WTC11 (cell line): Measurements from ENCODE around the gene HMCN1.

Experiments used
- ATF2 ChIP-seq: sonication (generic); formaldehyde crosslinking; IDR thresholded peaks from 2 replicates; pipeline ENCODE4 v1.8.1; 2022; ENCODE audit warnings: low read depth, missing genetic modification reagents, borderline replicate concordance
- CREB1 ChIP-seq: sonication (generic); formaldehyde crosslinking; IDR thresholded peaks from 2 replicates; pipeline ENCODE4 v1.8.0; 2023; ENCODE audit warnings: mild to moderate bottlenecking, missing genetic modification reagents
- CTCF ChIP-seq: fragments of 200-600 bp; IDR thresholded peaks from 2 replicates; pipeline ENCODE4 v1.8.0; 2022; ENCODE audit warnings: antibody characterized with exemption
- FOXJ3 ChIP-seq: sonication (generic); formaldehyde crosslinking; IDR thresholded peaks from 2 replicates; pipeline ENCODE4 v1.9.0; 2021; ENCODE audit warnings: missing genetic modification reagents, mild to moderate bottlenecking, borderline replicate concordance
- IRF2 ChIP-seq: sonication (generic); formaldehyde crosslinking; IDR thresholded peaks from 2 replicates; pipeline ENCODE4 v1.8.0; 2022; ENCODE audit warnings: low read depth, missing genetic modification reagents, borderline replicate concordance
- JUN ChIP-seq: sonication (generic); formaldehyde crosslinking; IDR thresholded peaks from 2 replicates; pipeline ENCODE4 v1.8.0; 2023; ENCODE audit warnings: mild to moderate bottlenecking, missing genetic modification reagents
- PRDM15 ChIP-seq: sonication (generic); formaldehyde crosslinking; IDR thresholded peaks from 2 replicates; pipeline ENCODE4 v1.8.0; 2022; ENCODE audit warnings: missing genetic modification reagents
- TCF7 ChIP-seq: sonication (generic); formaldehyde crosslinking; IDR thresholded peaks from 2 replicates; pipeline ENCODE4 v1.8.0; 2022; ENCODE audit warnings: mild to moderate bottlenecking, low read depth, missing genetic modification reagents, moderate library complexity
- TP53 ChIP-seq: sonication (generic); formaldehyde crosslinking; IDR thresholded peaks from 2 replicates; pipeline ENCODE4 v1.8.1; 2023; ENCODE audit warnings: mild to moderate bottlenecking, missing genetic modification reagents
- ZBTB21 ChIP-seq: sonication (generic); formaldehyde crosslinking; IDR thresholded peaks from 2 replicates; pipeline ENCODE4 v1.8.1; 2023; ENCODE audit warnings: mild to moderate bottlenecking, missing genetic modification reagents, borderline replicate concordance
- TF ChIP-seq, protein P1 (sequence below): sonication (generic); formaldehyde crosslinking; IDR thresholded peaks from 2 replicates; pipeline ENCODE4 v1.8.1; 2022; ENCODE audit warnings: mild to moderate bottlenecking, missing genetic modification reagents, moderate library complexity, borderline replicate concordance
- TF ChIP-seq, protein P2 (sequence below): sonication (generic); formaldehyde crosslinking; IDR thresholded peaks from 2 replicates; pipeline ENCODE4 v1.8.1; 2023; ENCODE audit warnings: mild to moderate bottlenecking, moderate library complexity, missing genetic modification reagents

GRCh38 chr1:185819798-185820197 lies 85.6 kb downstream of the HMCN1 start:
- TF ChIP-seq TP53: no peak
- no peak for TF ChIP-seq CTCF
- TF ChIP-seq, protein P1, sequence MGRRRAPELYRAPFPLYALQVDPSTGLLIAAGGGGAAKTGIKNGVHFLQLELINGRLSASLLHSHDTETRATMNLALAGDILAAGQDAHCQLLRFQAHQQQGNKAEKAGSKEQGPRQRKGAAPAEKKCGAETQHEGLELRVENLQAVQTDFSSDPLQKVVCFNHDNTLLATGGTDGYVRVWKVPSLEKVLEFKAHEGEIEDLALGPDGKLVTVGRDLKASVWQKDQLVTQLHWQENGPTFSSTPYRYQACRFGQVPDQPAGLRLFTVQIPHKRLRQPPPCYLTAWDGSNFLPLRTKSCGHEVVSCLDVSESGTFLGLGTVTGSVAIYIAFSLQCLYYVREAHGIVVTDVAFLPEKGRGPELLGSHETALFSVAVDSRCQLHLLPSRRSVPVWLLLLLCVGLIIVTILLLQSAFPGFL (CRISPR knock-in tag): no peak
- TF ChIP-seq JUN (CRISPR knock-in tag): no peak
- no peak for TF ChIP-seq FOXJ3 (CRISPR knock-in tag)
- no peak for TF ChIP-seq ZBTB21 (CRISPR knock-in tag)
- no peak for TF ChIP-seq PRDM15 (CRISPR knock-in tag)
- TF ChIP-seq, protein P2, sequence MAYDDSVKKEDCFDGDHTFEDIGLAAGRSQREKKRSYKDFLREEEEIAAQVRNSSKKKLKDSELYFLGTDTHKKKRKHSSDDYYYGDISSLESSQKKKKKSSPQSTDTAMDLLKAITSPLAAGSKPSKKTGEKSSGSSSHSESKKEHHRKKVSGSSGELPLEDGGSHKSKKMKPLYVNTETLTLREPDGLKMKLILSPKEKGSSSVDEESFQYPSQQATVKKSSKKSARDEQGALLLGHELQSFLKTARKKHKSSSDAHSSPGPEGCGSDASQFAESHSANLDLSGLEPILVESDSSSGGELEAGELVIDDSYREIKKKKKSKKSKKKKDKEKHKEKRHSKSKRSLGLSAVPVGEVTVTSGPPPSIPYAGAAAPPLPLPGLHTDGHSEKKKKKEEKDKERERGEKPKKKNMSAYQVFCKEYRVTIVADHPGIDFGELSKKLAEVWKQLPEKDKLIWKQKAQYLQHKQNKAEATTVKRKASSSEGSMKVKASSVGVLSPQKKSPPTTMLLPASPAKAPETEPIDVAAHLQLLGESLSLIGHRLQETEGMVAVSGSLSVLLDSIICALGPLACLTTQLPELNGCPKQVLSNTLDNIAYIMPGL: no peak
- no peak for TF ChIP-seq CREB1 (CRISPR knock-in tag)
- TF ChIP-seq ATF2: no peak
- TF ChIP-seq TCF7 (CRISPR knock-in tag): no peak
- no peak for TF ChIP-seq IRF2 (CRISPR knock-in tag)
